K562 (cell line): ENCODE measurements around the gene ACTR3C. TPM values are rescaled to one million over a fixed set of nuclear protein-coding genes. Genes with fewer than 3 reads are reported as not detected.

Source experiments
- CHD4 ChIP-seq: fragments of 200-600 bp; sonication (generic); IDR thresholded peaks from 3 replicates; pipeline ENCODE4 v1.6.1; 2012; ENCODE audit warnings: low read depth, mild to moderate bottlenecking, mixed read lengths, low read length, inconsistent platforms; ENCODE audit not compliant: insufficient read depth, insufficient replicate concordance, poor library complexity, severe bottlenecking
- CREM ChIP-seq: IDR thresholded peaks from 2 replicates; pipeline ENCODE4 v1.6.1; 2014; ENCODE audit warnings: antibody characterized with exemption, low read depth
- HINFP ChIP-seq: fragments of 450-650 bp; conservative IDR thresholded peaks from 2 replicates; pipeline ENCODE4 v1.6.1; 2016; ENCODE audit warnings: missing genetic modification characterization, low read depth, mild to moderate bottlenecking, control low read depth, missing compliant biosample characterization
- L3MBTL2 ChIP-seq: fragments of 450-650 bp; IDR thresholded peaks from 2 replicates; pipeline ENCODE4 v1.6.1; 2016; ENCODE audit warnings: mild to moderate bottlenecking, moderate library complexity
- MAZ ChIP-seq, 2 experiments: fragments of 450-650 bp in 1 of 2; sonication (generic) in 1 of 2; formaldehyde crosslinking; IDR thresholded peaks in 1 of 2; conservative IDR thresholded peaks in 1 of 2; 2 replicates each; pipeline versions ENCODE4 v1.4.0 to v1.5.0; 2020; ENCODE audit warnings: mild to moderate bottlenecking in 1 of 2, missing genetic modification reagents in 1 of 2
- NCOA1 ChIP-seq: fragments of 450-650 bp; IDR thresholded peaks from 2 replicates; pipeline ENCODE4 v1.6.1; 2016; ENCODE audit warnings: low read depth
- NKRF ChIP-seq: fragments of 450-650 bp; IDR thresholded peaks from 2 replicates; pipeline ENCODE4 v1.6.1; 2016; ENCODE audit warnings: borderline replicate concordance
- POLR2AphosphoS5 ChIP-seq: IDR thresholded peaks from 2 replicates; pipeline ENCODE4 v1.6.1; 2011; ENCODE audit warnings: mild to moderate bottlenecking, low read depth, low read length, moderate library complexity; ENCODE audit not compliant: control insufficient read depth, insufficient read depth
- RUNX1 ChIP-seq: sonication (generic); IDR thresholded peaks from 2 replicates; pipeline ENCODE4 v1.6.1; 2016; ENCODE audit warnings: antibody characterized with exemption, low read depth
- SOX6 ChIP-seq: fragments of 450-650 bp; IDR thresholded peaks from 2 replicates; pipeline ENCODE4 v1.6.1; 2014; ENCODE audit warnings: mild to moderate bottlenecking
- THRB ChIP-seq: fragments of 450-650 bp; formaldehyde crosslinking; conservative IDR thresholded peaks from 2 replicates; pipeline ENCODE4 v1.4.0; 2022; ENCODE audit warnings: mild to moderate bottlenecking, missing genetic modification characterization
- ZBTB11 ChIP-seq, 3 experiments: fragments of 200-800 bp in 1 of 3; fragments of 250-450 bp in 1 of 3; fragments of 450-650 bp in 1 of 3; sonication (Bioruptor Pico) in 1 of 3; sonication (Bioruptor generic) in 1 of 3; formaldehyde crosslinking in 1 of 3; IDR thresholded peaks; 2 replicates each; pipeline versions ENCODE4 v1.6.1 to v1.8.0; 2016 to 2022; ENCODE audit warnings: mild to moderate bottlenecking in 2 of 3, missing genetic modification characterization in 2 of 3, missing compliant biosample characterization in 1 of 3, moderate library complexity in 1 of 3
- ZBTB34 ChIP-seq: fragments of 250-450 bp; sonication (Bioruptor Pico); IDR thresholded peaks from 2 replicates; pipeline ENCODE4 v1.8.0; 2021; ENCODE audit warnings: mild to moderate bottlenecking, moderate library complexity
- ZNF174 ChIP-seq: fragments of 250-450 bp; sonication (Bioruptor Pico); IDR thresholded peaks from 2 replicates; pipeline ENCODE4 v1.4.0; 2020; ENCODE audit warnings: mild to moderate bottlenecking
- ZNF668 ChIP-seq: fragments of 250-450 bp; sonication (Bioruptor Pico); IDR thresholded peaks from 2 replicates; pipeline ENCODE4 v1.8.0; 2022; ENCODE audit warnings: mild to moderate bottlenecking, inconsistent platforms
- polyA plus RNA-seq, 8 experiments: library from polyadenylated mRNA; depleted of rRNA in 4 of 8; stranded (reverse) in 5 of 8; unstranded in 3 of 8; fragments of >200 nt; fragmentation: Nextera tagmentation in 2 of 8; fragmentation: Illumina TruSeq in 1 of 8; extraction: Ambion mirVana in 2 of 8; extraction: Trizol in 1 of 8; gene quantifications; 2 replicates each; pipeline versions ENCODE4 v1.2.1 to v1.2.3, GENCODE V29; 2011 to 2014; ENCODE audit warnings: inconsistent platforms in 1 of 8, missing spikeins in 1 of 8
- total RNA-seq, 7 experiments: library from RNA; depleted of rRNA in 6 of 7; stranded (reverse); fragments of >200 nt in 6 of 7; fragmentation: Illumina TruSeq in 2 of 7; extraction: Trizol in 2 of 7; gene quantifications; 2 replicates each; pipeline versions ENCODE4 v1.2.1 to v1.2.3, GENCODE V29; 2011 to 2021; ENCODE audit warnings: low replicate concordance in 1 of 7

Gene ACTR3C
- total and polyA plus RNA-seq, 9 of the 15 experiments (the other 6 are each of a cell fraction or from before 2014, with no cell fraction given), result 9.0 to 35.4 (median 13.3) TPM

- TF ChIP-seq ZBTB11 (CRISPR knock-in tag; IDR thresholded peaks at IDR 0.05) (peak in 1 of 3 experiments; percentile 79; a peak in 2 of 6 replicates), ZBTB34 (CRISPR knock-in tag) (0 out of 2 replicates have a peak, but pooled peaks have one; percentile 14), CHD4 (peak; percentile 88), POLR2AphosphoS5 (peak; percentile 27; the same call in 1 of the 2 replicates), THRB (CRISPR knock-in tag) (peak; percentile 80; the same call in 1 of the 2 replicates), L3MBTL2 (peak; percentile 51), CREM (peak; percentile 56), RUNX1 (peak; percentile 63; the same call in 1 of the 2 replicates), NKRF (peak; percentile 42; the same call in 1 of the 2 replicates), SOX6 (peak; percentile 71), MAZ (CRISPR knock-in tag; conservative IDR thresholded peaks at IDR 0.05 in 1 of 2, IDR thresholded peaks at IDR 0.05 in 1 of 2) (peak in 1 of 2 experiments; percentile 81; a peak in 3 of 4 replicates), ZNF668 (peak; percentile 91), NCOA1 (peak; percentile 61), HINFP (peak; percentile 73), ZNF174 (CRISPR knock-in tag) (peak; percentile 84; the same call in 1 of the 2 replicates)
- TF ChIP-seq, all 486 proteins: peak for 187; not testable (repeated sequence) for 299
Observed at GRCh38 chr7:150312649-150313366, 10.5 kb downstream of the ACTR3C start (continued).
